ENCODE data around the gene TMEM92. TPM values are rescaled to one million over a fixed set of nuclear protein-coding genes. Genes with fewer than 3 reads are reported as not detected.

TMEM92 gene
- total RNA-seq, 3 donors from 2014 or later (not counting 1 experiment from before 2014, with no cell fraction given): not detected

GRCh38 chr17:50310455-50311111 lies 36.3 kb downstream of the TMEM92 start:
- peaks cover 10 to 28% of the 10 kb centered on the region in 2 donors for H3K27me3 Mint-ChIP-seq (ENCODE audit: low read depth in 2 of 2)
- DNase-seq (no peak), ATAC-seq (no peak)
- H3K9me3 Mint-ChIP-seq: no peaks in the 10 kb centered on the region
- TF ChIP-seq CTCF (IDR thresholded peaks at IDR 0.05): no peak
- H3K36me3 Mint-ChIP-seq: no peaks in the 10 kb centered on the region
- intact Hi-C loops (cut with micrococcal nuclease): loop anchor here (10.0 kb wide), 1 partner anchor 56 kb away; no protein-coding TSS in a partner anchor
- WGBS (ENCODE audit: insufficient coverage): 63% methylated on average over 3 of the region's 3 CpGs
- no peak overlapping the region for H3K4me3 Mint-ChIP-seq
- Histone ChIP-seq H3K27ac (ENCODE audit: low read length) (no peak overlapping the region), H3K4me1 (ENCODE audit: control insufficient read depth, insufficient read depth, low read length) (no peaks in the 10 kb centered on the region), H3K27me3 (ENCODE audit: control insufficient read depth, insufficient read depth, low read length) (no peaks in the 10 kb centered on the region), H3K9me3 (ENCODE audit: control insufficient read depth, insufficient read depth, low read length) (no peaks in the 10 kb centered on the region), H3K36me3 (ENCODE audit: control insufficient read depth, insufficient read depth, low read length) (no peaks in the 10 kb centered on the region), H3K4me3 (ENCODE audit: low read length) (no peak overlapping the region)
- no peaks in the 10 kb centered on the region for H3K4me1 Mint-ChIP-seq
- no peak overlapping the region for H3K27ac Mint-ChIP-seq

- H3K9me3 Mint-ChIP-seq: no peaks in the 10 kb centered on the region
- no peaks in the 10 kb centered on the region for H3K4me1 Mint-ChIP-seq
- no peak for TF ChIP-seq CTCF (IDR thresholded peaks at IDR 0.05)
- H3K27ac ChIP-seq (ENCODE audit: low read length): no peak overlapping the region
- no peak overlapping the region for H3K27ac Mint-ChIP-seq
- no peak for DNase-seq
- H3K27me3 ChIP-seq (ENCODE audit: control insufficient read depth, insufficient read depth, low read length): no peaks in the 10 kb centered on the region
- H3K4me3 ChIP-seq (ENCODE audit: low read length): no peak overlapping the region
- no peaks in the 10 kb centered on the region for H3K4me1 ChIP-seq (ENCODE audit: control insufficient read depth, insufficient read depth, low read length)
- ATAC-seq: no peak
- H3K9me3 ChIP-seq (ENCODE audit: control insufficient read depth, insufficient read depth, low read length): no peaks in the 10 kb centered on the region
- intact Hi-C loops (cut with micrococcal nuclease): loop anchor here (10.0 kb wide), 1 partner anchor 56 kb away; no protein-coding TSS in a partner anchor
- peaks cover 10 to 28% of the 10 kb centered on the region in 2 donors for H3K27me3 Mint-ChIP-seq (ENCODE audit: low read depth in 2 of 2)
- H3K4me3 Mint-ChIP-seq: no peak overlapping the region
- H3K36me3 ChIP-seq (ENCODE audit: control insufficient read depth, insufficient read depth, low read length): no peaks in the 10 kb centered on the region
- 48% methylated on average over 1 of the region's 1 CpG for WGBS (ENCODE audit: insufficient coverage)
- no peaks in the 10 kb centered on the region for H3K36me3 Mint-ChIP-seq
These were observed 36.8 kb downstream of the TMEM92 start for GRCh38 chr17:50311112-50311460.

GRCh38 chr17:50311483-50311882 lies 37.2 kb downstream of the TMEM92 start:
- DNase-seq (no peak), ATAC-seq (no peak)
- intact Hi-C loops (cut with micrococcal nuclease): loop anchor here (10.0 kb wide), 1 partner anchor 57 kb away; no protein-coding TSS in a partner anchor
- H3K4me1 Mint-ChIP-seq: no peaks in the 10 kb centered on the region
- H3K36me3 ChIP-seq (ENCODE audit: control insufficient read depth, insufficient read depth, low read length): no peaks in the 10 kb centered on the region
- no peak overlapping the region for H3K4me3 Mint-ChIP-seq
- H3K9me3 Mint-ChIP-seq: no peaks in the 10 kb centered on the region
- TF ChIP-seq CTCF (IDR thresholded peaks at IDR 0.05): no peak
- H3K27me3 Mint-ChIP-seq (ENCODE audit: low read depth in 2 of 2): peaks cover 10 to 28% of the 10 kb centered on the region in 2 donors
- no peak overlapping the region for H3K27ac ChIP-seq (ENCODE audit: low read length)
- no peaks in the 10 kb centered on the region for H3K9me3 ChIP-seq (ENCODE audit: control insufficient read depth, insufficient read depth, low read length)
- no peak overlapping the region for H3K4me3 ChIP-seq (ENCODE audit: low read length)
- no peak overlapping the region for H3K27ac Mint-ChIP-seq
- H3K4me1 ChIP-seq (ENCODE audit: control insufficient read depth, insufficient read depth, low read length): no peaks in the 10 kb centered on the region
- H3K27me3 ChIP-seq (ENCODE audit: control insufficient read depth, insufficient read depth, low read length): no peaks in the 10 kb centered on the region
- WGBS (ENCODE audit: insufficient coverage): 75% methylated on average over 4 of the region's 4 CpGs
- H3K36me3 Mint-ChIP-seq: no peaks in the 10 kb centered on the region

- WGBS (ENCODE audit: insufficient coverage): 91% methylated on average over 5 of the region's 5 CpGs
- Mint-ChIP-seq H3K4me3 (no peak overlapping the region), H3K9me3 (no peaks in the 10 kb centered on the region), H3K4me1 (no peaks in the 10 kb centered on the region), H3K27ac (no peak overlapping the region), H3K27me3 (ENCODE audit: low read depth in 2 of 2) (peaks cover 10 to 28% of the 10 kb centered on the region in 2 donors), H3K36me3 (no peaks in the 10 kb centered on the region)
- intact Hi-C loops (cut with micrococcal nuclease): loop anchor here (10.0 kb wide), 1 partner anchor 58 kb away; no protein-coding TSS in a partner anchor
- no peak for ATAC-seq
- Histone ChIP-seq H3K9me3 (ENCODE audit: control insufficient read depth, insufficient read depth, low read length) (no peaks in the 10 kb centered on the region), H3K36me3 (ENCODE audit: control insufficient read depth, insufficient read depth, low read length) (no peaks in the 10 kb centered on the region), H3K4me1 (ENCODE audit: control insufficient read depth, insufficient read depth, low read length) (no peaks in the 10 kb centered on the region), H3K27ac (ENCODE audit: low read length) (no peak overlapping the region), H3K4me3 (ENCODE audit: low read length) (no peak overlapping the region), H3K27me3 (ENCODE audit: control insufficient read depth, insufficient read depth, low read length) (no peaks in the 10 kb centered on the region)
- no peak for DNase-seq
- TF ChIP-seq CTCF (IDR thresholded peaks at IDR 0.05): no peak
These were observed 38.0 kb downstream of the TMEM92 start for GRCh38 chr17:50312308-50312707.
